Glutamatergic neuron (in vitro differentiated cells): Measurements from ENCODE around the gene ZBTB34. TPM values are rescaled to one million over a fixed set of nuclear protein-coding genes. Genes with fewer than 3 reads are reported as not detected.

Experiments
- DNase-seq: peaks from one replicate; pipeline ENCODE4 v3.0.0; 2022
- H3K27ac Mint-ChIP-seq: one replicate; pipeline ENCODE4 v1.8.0; 2020; ENCODE audit warnings: mild to moderate bottlenecking, mixed read lengths, inconsistent platforms; ENCODE audit not compliant: unreplicated experiment
- H3K27me3 Mint-ChIP-seq: one replicate; pipeline ENCODE4 v1.8.0; 2020; ENCODE audit warnings: mild to moderate bottlenecking, moderate library complexity, mixed read lengths, inconsistent platforms; ENCODE audit not compliant: unreplicated experiment
- H3K36me3 Mint-ChIP-seq: one replicate; pipeline ENCODE4 v1.8.0; 2020; ENCODE audit warnings: mild to moderate bottlenecking, mixed read lengths, inconsistent platforms; ENCODE audit not compliant: unreplicated experiment
- H3K4me1 Mint-ChIP-seq: one replicate; pipeline ENCODE4 v1.8.0; 2020; ENCODE audit warnings: mild to moderate bottlenecking, low read depth, mixed read lengths, inconsistent platforms; ENCODE audit not compliant: unreplicated experiment
- H3K4me3 Mint-ChIP-seq: one replicate; pipeline ENCODE4 v1.8.0; 2020; ENCODE audit warnings: mild to moderate bottlenecking, mixed read lengths, inconsistent platforms; ENCODE audit not compliant: unreplicated experiment
- H3K9me3 Mint-ChIP-seq: one replicate; pipeline ENCODE4 v1.8.0; 2020; ENCODE audit warnings: mild to moderate bottlenecking, moderate library complexity, mixed read lengths, inconsistent platforms; ENCODE audit not compliant: unreplicated experiment
- CTCF ChIP-seq: fragments of 200-600 bp; sonication (generic); IDR thresholded peaks from one replicate; pipeline ENCODE4 v1.5.0; 2021; ENCODE audit not compliant: partially characterized antibody, unreplicated experiment
- total RNA-seq: library from RNA; stranded (reverse); fragmentation: NEBNext Ultra II Directional; extraction: Animal tissue kit (Norgen Biotek cat#: 25700); gene quantifications from one replicate; pipeline ENCODE4 v1.2.1, GENCODE V29; 2021; ENCODE audit not compliant: unreplicated experiment

Gene ZBTB34
- total RNA-seq, 1 donor from 2014 or later = 21.0 TPM

GRCh38 chr9:126836216-126836615 is 24.2 kb upstream of the ZBTB34 start:
- H3K9me3 Mint-ChIP-seq = peaks cover 1% of the 10 kb centered on the region
- H3K27ac Mint-ChIP-seq = no peak overlapping the region
- no peak for TF ChIP-seq CTCF
- no peak overlapping the region for H3K4me3 Mint-ChIP-seq
- peaks cover 6% of the 10 kb centered on the region for H3K4me1 Mint-ChIP-seq
- no peak for DNase-seq
- H3K27me3 Mint-ChIP-seq = peaks cover 1% of the 10 kb centered on the region
- H3K36me3 Mint-ChIP-seq = peaks cover 14% of the 10 kb centered on the region

- no peak for DNase-seq
- no peak overlapping the region for H3K4me3 Mint-ChIP-seq
- peaks cover 6% of the 10 kb centered on the region for H3K4me1 Mint-ChIP-seq
- H3K36me3 Mint-ChIP-seq = peaks cover 11% of the 10 kb centered on the region
- H3K9me3 Mint-ChIP-seq = peaks cover 4% of the 10 kb centered on the region
- no peak for TF ChIP-seq CTCF
- no peak overlapping the region for H3K27ac Mint-ChIP-seq
- H3K27me3 Mint-ChIP-seq = peaks cover 1% of the 10 kb centered on the region
Observed at GRCh38 chr9:126838055-126838811, 22.2 kb upstream of the ZBTB34 start.

- Mint-ChIP-seq H3K9me3 (peaks cover 5% of the 10 kb centered on the region), H3K27me3 (peaks cover 1% of the 10 kb centered on the region), H3K27ac (no peak overlapping the region), H3K36me3 (peaks cover 5% of the 10 kb centered on the region), H3K4me1 (peaks cover 6% of the 10 kb centered on the region), H3K4me3 (no peak overlapping the region)
- no peak for TF ChIP-seq CTCF
- no peak for DNase-seq
Observed at GRCh38 chr9:126838895-126839294, 21.5 kb upstream of the ZBTB34 start.

GRCh38 chr9:126839301-126839700 is 21.1 kb upstream of the ZBTB34 start:
- Mint-ChIP-seq H3K4me3 (no peak overlapping the region), H3K4me1 (peaks cover 6% of the 10 kb centered on the region), H3K27ac (no peak overlapping the region), H3K9me3 (peaks cover 5% of the 10 kb centered on the region), H3K36me3 (peaks cover 5% of the 10 kb centered on the region), H3K27me3 (peaks cover 1% of the 10 kb centered on the region)
- TF ChIP-seq CTCF = no peak
- no peak for DNase-seq

- no peaks in the 10 kb centered on the region for H3K36me3 Mint-ChIP-seq
- H3K27me3 Mint-ChIP-seq = peaks cover 1% of the 10 kb centered on the region
- H3K27ac Mint-ChIP-seq = no peak overlapping the region
- no peak for TF ChIP-seq CTCF
- peaks cover 5% of the 10 kb centered on the region for H3K9me3 Mint-ChIP-seq
- no peak for DNase-seq
- H3K4me3 Mint-ChIP-seq = no peak overlapping the region
- H3K4me1 Mint-ChIP-seq = peaks cover 6% of the 10 kb centered on the region
Observed at GRCh38 chr9:126842220-126842842, 18.1 kb upstream of the ZBTB34 start.
